ENCODE measurements around the gene C4orf51. TPM values are rescaled to one million over a fixed set of nuclear protein-coding genes. Genes with fewer than 3 reads are reported as not detected.

The C4orf51 gene
- total RNA-seq, 1 experiment from 2014 or later, result not detected

DNA sequence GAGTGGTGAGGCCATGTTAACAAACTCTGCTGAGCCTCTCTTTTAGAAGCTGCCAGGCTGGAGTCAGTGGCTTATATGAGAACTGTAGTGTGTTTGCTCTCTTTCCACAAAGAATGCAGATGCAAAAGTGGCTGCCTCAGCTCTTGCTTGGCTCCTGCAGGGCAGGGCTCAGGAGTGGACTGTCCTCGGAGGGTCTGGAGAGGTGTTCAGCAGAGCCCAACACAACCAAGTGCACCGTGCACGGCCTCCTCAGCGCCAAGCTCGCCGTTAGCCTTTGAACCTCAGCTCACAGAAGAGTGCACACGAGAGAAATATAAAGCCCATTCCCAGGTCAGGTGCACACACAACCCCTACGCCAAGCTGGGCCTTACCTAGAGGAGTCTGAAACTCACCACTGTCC lies 82.8 kb downstream of the C4orf51 start:
- H3K36me3 ChIP-seq (ENCODE audit: insufficient read depth, low read length), result peaks cover 29% of the 10 kb centered on the region
- H2AFZ ChIP-seq (ENCODE audit: low read length), result no peak overlapping the region
- no peak overlapping the region for H3K27ac ChIP-seq (ENCODE audit: low read length)
- no peak overlapping the region for H3K4me2 ChIP-seq (ENCODE audit: low read depth, low read length, poor library complexity, severe bottlenecking)
- H3K4me3 ChIP-seq (ENCODE audit: low read length), result no peak overlapping the region
- H3K79me2 ChIP-seq (ENCODE audit: low read length), result no peaks in the 10 kb centered on the region
- H3K9me3 ChIP-seq (ENCODE audit: low read length), result no peaks in the 10 kb centered on the region
- no peaks in the 10 kb centered on the region for H4K20me1 ChIP-seq (ENCODE audit: insufficient read depth, low read depth, low read length)
- no peaks in the 10 kb centered on the region for H3K4me1 ChIP-seq (ENCODE audit: low read length)
- no peak for DNase-seq
- H3K9ac ChIP-seq (ENCODE audit: low read length), result no peak overlapping the region
- H3K27me3 ChIP-seq (ENCODE audit: low read length), result no peaks in the 10 kb centered on the region
- H3K9me2 ChIP-seq (replicated peaks; ENCODE audit: insufficient read depth, low read length), result no peaks in the 10 kb centered on the region

DNA sequence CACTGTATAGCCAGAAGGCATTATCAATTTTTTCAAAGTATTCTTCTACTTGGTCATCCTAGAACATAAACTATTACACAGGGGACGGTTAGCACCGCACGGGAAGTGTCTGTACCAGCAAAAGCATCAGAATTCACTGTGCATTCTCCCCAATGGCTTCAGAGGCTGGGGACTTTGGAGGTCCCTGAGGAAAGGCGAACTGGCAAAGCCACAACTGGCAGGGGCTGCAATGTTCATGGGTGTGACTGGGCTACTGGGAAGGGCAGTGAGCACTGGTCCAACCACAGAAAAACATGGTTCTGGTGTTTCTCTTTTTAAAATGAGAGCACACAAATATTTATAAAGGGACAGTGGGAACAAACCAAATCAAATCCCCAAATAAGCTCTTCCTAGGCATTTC lies 83.5 kb downstream of the C4orf51 start:
- Histone ChIP-seq H3K4me3 (ENCODE audit: low read length) (no peak overlapping the region), H3K4me1 (ENCODE audit: low read length) (no peaks in the 10 kb centered on the region), H3K9me3 (ENCODE audit: low read length) (no peaks in the 10 kb centered on the region), H3K79me2 (ENCODE audit: low read length) (no peaks in the 10 kb centered on the region), H3K36me3 (ENCODE audit: insufficient read depth, low read length) (peaks cover 29% of the 10 kb centered on the region), H3K9me2 (replicated peaks; ENCODE audit: insufficient read depth, low read length) (no peaks in the 10 kb centered on the region), H3K9ac (ENCODE audit: low read length) (no peak overlapping the region), H3K4me2 (ENCODE audit: low read depth, low read length, poor library complexity, severe bottlenecking) (no peak overlapping the region), H4K20me1 (ENCODE audit: insufficient read depth, low read depth, low read length) (no peaks in the 10 kb centered on the region), H3K27ac (ENCODE audit: low read length) (no peak overlapping the region), H3K27me3 (ENCODE audit: low read length) (no peaks in the 10 kb centered on the region), H2AFZ (ENCODE audit: low read length) (no peak overlapping the region)
- DNase-seq, result no peak

DNA sequence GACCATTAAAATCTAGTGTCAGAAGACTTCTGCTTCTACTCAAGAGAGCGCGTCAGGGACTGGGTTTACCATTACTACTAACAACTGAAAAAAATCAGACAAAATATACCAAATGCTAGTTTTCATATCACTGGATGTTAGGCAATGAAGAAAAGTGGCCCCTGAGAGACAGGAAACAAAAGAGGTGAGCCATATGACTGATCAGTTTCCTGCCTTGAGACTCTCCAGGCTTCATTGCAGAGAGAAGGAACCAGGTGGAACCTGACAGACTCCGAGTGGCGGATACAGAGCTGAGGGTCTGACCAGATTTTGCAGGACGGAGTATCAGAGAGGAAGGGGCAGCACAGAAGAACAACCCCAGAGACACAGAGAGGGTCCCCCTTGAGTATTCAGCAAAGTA lies 86.3 kb downstream of the C4orf51 start:
- no peak overlapping the region for H3K9ac ChIP-seq (ENCODE audit: low read length)
- H3K27ac ChIP-seq (ENCODE audit: low read length), result no peak overlapping the region
- H2AFZ ChIP-seq (ENCODE audit: low read length), result no peak overlapping the region
- no peaks in the 10 kb centered on the region for H3K27me3 ChIP-seq (ENCODE audit: low read length)
- H4K20me1 ChIP-seq (ENCODE audit: insufficient read depth, low read depth, low read length), result no peaks in the 10 kb centered on the region
- no peaks in the 10 kb centered on the region for H3K9me3 ChIP-seq (ENCODE audit: low read length)
- H3K9me2 ChIP-seq (replicated peaks; ENCODE audit: insufficient read depth, low read length), result no peaks in the 10 kb centered on the region
- no peaks in the 10 kb centered on the region for H3K79me2 ChIP-seq (ENCODE audit: low read length)
- H3K4me2 ChIP-seq (ENCODE audit: low read depth, low read length, poor library complexity, severe bottlenecking), result no peak overlapping the region
- peaks cover 26% of the 10 kb centered on the region for H3K36me3 ChIP-seq (ENCODE audit: insufficient read depth, low read length)
- H3K4me1 ChIP-seq (ENCODE audit: low read length), result no peaks in the 10 kb centered on the region
- DNase-seq, result no peak
- H3K4me3 ChIP-seq (ENCODE audit: low read length), result no peak overlapping the region

DNA sequence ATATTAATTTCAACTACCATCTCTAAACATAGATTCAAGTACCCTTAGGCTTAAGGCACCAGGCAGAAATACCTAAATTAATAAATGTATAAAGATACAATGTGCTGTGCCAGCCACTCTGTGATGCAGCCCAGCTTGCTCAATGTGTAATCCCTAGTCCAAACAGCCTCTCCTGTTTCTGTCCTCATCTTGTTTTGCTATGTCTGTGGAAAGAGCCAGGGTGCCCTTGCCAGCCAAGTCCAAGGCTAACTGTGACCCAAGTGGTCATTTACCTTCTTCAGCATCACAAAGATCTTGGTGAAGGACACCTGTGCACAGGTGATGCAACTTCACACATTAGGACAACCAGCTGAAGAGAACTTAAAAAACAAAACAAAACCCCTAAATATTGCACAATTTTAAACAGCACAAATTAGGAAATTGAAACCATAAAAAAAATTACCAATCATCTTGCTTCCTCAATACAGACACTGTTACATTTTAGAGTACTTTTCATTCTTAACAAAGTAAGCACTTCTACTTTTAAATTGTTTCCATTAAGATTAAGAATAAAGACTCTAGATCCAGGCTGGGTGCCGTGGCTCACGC lies 89.6 kb downstream of the C4orf51 start:
- Histone ChIP-seq H4K20me1 (ENCODE audit: insufficient read depth, low read depth, low read length) (no peaks in the 10 kb centered on the region), H3K9ac (ENCODE audit: low read length) (no peak overlapping the region), H3K4me3 (ENCODE audit: low read length) (no peak overlapping the region), H3K27me3 (ENCODE audit: low read length) (no peaks in the 10 kb centered on the region), H3K79me2 (ENCODE audit: low read length) (no peaks in the 10 kb centered on the region), H2AFZ (ENCODE audit: low read length) (no peak overlapping the region), H3K36me3 (ENCODE audit: insufficient read depth, low read length) (peaks cover 28% of the 10 kb centered on the region), H3K4me2 (ENCODE audit: low read depth, low read length, poor library complexity, severe bottlenecking) (no peak overlapping the region), H3K27ac (ENCODE audit: low read length) (no peak overlapping the region), H3K9me3 (ENCODE audit: low read length) (no peaks in the 10 kb centered on the region), H3K4me1 (ENCODE audit: low read length) (no peaks in the 10 kb centered on the region), H3K9me2 (replicated peaks; ENCODE audit: insufficient read depth, low read length) (no peaks in the 10 kb centered on the region)
- DNase-seq, result no peak

DNA sequence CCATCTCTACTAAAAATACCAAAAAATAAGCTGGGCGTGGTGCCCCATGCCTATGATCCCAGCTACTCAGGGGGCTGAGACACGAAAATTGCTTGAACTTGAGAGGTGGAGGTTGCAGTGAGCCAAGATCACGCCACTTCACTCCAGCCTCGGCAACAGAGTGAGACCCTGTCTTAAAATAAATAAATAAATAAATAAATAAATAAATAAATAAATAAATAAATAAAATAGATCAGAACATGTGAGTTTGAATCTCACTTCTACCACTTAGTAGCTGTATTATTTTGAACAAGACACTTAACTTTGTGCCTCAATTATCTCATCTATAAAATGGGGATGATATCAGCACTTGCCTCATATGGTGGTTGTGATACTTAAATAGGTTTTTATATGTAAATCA lies 90.2 kb downstream of the C4orf51 start:
- no peak overlapping the region for H3K27ac ChIP-seq (ENCODE audit: low read length)
- H3K4me3 ChIP-seq (ENCODE audit: low read length), result no peak overlapping the region
- no peaks in the 10 kb centered on the region for H3K27me3 ChIP-seq (ENCODE audit: low read length)
- no peaks in the 10 kb centered on the region for H3K4me1 ChIP-seq (ENCODE audit: low read length)
- no peaks in the 10 kb centered on the region for H4K20me1 ChIP-seq (ENCODE audit: insufficient read depth, low read depth, low read length)
- DNase-seq, result no peak
- no peaks in the 10 kb centered on the region for H3K9me3 ChIP-seq (ENCODE audit: low read length)
- no peaks in the 10 kb centered on the region for H3K79me2 ChIP-seq (ENCODE audit: low read length)
- H3K9ac ChIP-seq (ENCODE audit: low read length), result no peak overlapping the region
- H3K36me3 ChIP-seq (ENCODE audit: insufficient read depth, low read length), result peaks cover 23% of the 10 kb centered on the region
- H2AFZ ChIP-seq (ENCODE audit: low read length), result no peak overlapping the region
- H3K4me2 ChIP-seq (ENCODE audit: low read depth, low read length, poor library complexity, severe bottlenecking), result no peak overlapping the region
- no peaks in the 10 kb centered on the region for H3K9me2 ChIP-seq (replicated peaks; ENCODE audit: insufficient read depth, low read length)

DNA sequence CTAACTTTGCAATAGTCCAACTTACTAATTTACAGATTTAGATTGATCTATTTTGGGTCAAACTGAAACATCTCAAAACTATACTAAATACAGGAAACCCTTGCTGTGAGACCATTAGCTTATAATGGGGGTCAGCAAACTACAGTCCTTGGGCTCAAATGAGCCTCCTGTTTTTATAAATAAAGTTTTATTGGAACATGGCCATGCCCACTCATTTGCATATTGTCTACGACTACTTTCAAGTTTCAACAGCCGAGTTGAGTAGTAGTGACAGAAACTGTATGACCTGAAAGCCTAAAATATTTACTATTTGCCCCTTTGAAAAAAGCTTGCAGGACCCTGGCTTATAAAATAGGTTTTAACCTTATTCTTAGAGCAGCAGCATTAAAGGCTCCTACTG lies 92.4 kb downstream of the C4orf51 start:
- H3K27me3 ChIP-seq (ENCODE audit: low read length), result no peaks in the 10 kb centered on the region
- H2AFZ ChIP-seq (ENCODE audit: low read length), result no peak overlapping the region
- H3K36me3 ChIP-seq (ENCODE audit: insufficient read depth, low read length), result peaks cover 12% of the 10 kb centered on the region; the same call in 1 of the 2 replicates
- H3K4me3 ChIP-seq (ENCODE audit: low read length), result no peak overlapping the region
- H3K79me2 ChIP-seq (ENCODE audit: low read length), result no peaks in the 10 kb centered on the region
- no peaks in the 10 kb centered on the region for H4K20me1 ChIP-seq (ENCODE audit: insufficient read depth, low read depth, low read length)
- H3K9me3 ChIP-seq (ENCODE audit: low read length), result no peaks in the 10 kb centered on the region
- H3K9ac ChIP-seq (ENCODE audit: low read length), result no peak overlapping the region
- DNase-seq, result no peak
- no peak overlapping the region for H3K4me2 ChIP-seq (ENCODE audit: low read depth, low read length, poor library complexity, severe bottlenecking)
- H3K4me1 ChIP-seq (ENCODE audit: low read length), result no peaks in the 10 kb centered on the region
- no peaks in the 10 kb centered on the region for H3K9me2 ChIP-seq (replicated peaks; ENCODE audit: insufficient read depth, low read length)
- H3K27ac ChIP-seq (ENCODE audit: low read length), result no peak overlapping the region

DNA sequence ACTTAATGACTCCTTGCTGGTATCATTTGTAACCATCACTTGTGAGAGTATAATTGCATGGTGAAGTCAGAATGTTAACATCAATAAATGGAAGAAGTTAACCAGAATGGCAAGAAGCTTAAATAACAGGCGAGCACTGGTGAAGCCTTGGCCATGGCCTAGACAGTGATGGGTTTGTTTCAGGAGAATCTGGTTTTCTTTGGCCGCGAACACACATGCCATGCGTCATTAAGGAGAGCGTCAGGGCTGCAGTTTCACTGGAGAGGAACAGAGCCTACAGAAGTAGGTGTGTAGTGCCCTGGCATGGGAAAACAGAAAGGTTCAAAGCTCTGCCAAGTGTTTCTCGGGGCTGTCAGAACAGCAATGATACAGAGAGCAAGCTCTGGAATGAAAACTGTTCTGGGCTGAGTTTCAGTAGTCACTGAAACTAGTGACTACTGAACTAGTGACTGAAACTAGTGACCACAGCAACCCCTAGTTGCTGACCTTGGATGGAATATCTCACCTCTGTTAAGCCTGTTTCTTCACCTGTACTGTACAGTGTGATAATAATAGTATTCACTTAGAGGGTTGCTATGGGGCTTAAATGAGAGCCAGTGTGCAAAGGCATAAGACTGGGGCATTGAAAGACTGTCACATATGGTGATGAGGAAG lies 93.8 kb downstream of the C4orf51 start:
- Histone ChIP-seq H3K4me3 (ENCODE audit: low read length) (no peak overlapping the region), H2AFZ (ENCODE audit: low read length) (no peak overlapping the region), H3K4me1 (ENCODE audit: low read length) (no peaks in the 10 kb centered on the region), H3K27me3 (ENCODE audit: low read length) (no peaks in the 10 kb centered on the region), H3K79me2 (ENCODE audit: low read length) (no peaks in the 10 kb centered on the region), H3K9me2 (replicated peaks; ENCODE audit: insufficient read depth, low read length) (no peaks in the 10 kb centered on the region), H3K4me2 (ENCODE audit: low read depth, low read length, poor library complexity, severe bottlenecking) (no peak overlapping the region), H3K36me3 (ENCODE audit: insufficient read depth, low read length) (peaks cover 8% of the 10 kb centered on the region; the same call in 1 of the 2 replicates), H3K9me3 (ENCODE audit: low read length) (no peaks in the 10 kb centered on the region), H3K9ac (ENCODE audit: low read length) (no peak overlapping the region), H4K20me1 (ENCODE audit: insufficient read depth, low read depth, low read length) (no peaks in the 10 kb centered on the region), H3K27ac (ENCODE audit: low read length) (no peak overlapping the region)
- DNase-seq, result no peak

DNA sequence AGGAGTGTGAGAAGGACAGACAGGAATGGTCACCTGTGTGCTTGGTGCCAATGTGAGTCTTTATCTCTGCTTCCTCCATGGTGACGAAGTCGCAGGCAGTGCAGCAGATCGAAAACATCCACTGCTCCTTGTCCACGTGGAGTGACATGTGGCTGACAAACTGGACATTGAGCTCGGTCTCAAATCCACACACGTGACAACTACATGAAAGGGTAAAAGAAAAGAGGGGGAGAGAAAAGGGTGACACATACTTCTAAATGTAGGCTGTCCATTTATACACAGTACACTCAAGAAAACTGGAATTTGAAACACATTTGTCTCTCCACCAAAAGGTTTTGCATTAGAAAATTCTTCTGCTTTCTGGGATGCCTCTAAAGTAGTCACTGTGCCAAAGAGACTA lies 94.5 kb downstream of the C4orf51 start:
- Histone ChIP-seq H3K27ac (ENCODE audit: low read length) (no peak overlapping the region), H3K9me2 (replicated peaks; ENCODE audit: insufficient read depth, low read length) (no peaks in the 10 kb centered on the region), H3K27me3 (ENCODE audit: low read length) (no peaks in the 10 kb centered on the region), H3K4me3 (ENCODE audit: low read length) (no peak overlapping the region), H3K36me3 (ENCODE audit: insufficient read depth, low read length) (peaks cover 8% of the 10 kb centered on the region; the same call in 1 of the 2 replicates), H2AFZ (ENCODE audit: low read length) (no peak overlapping the region), H3K4me1 (ENCODE audit: low read length) (no peaks in the 10 kb centered on the region), H4K20me1 (ENCODE audit: insufficient read depth, low read depth, low read length) (no peaks in the 10 kb centered on the region), H3K9ac (ENCODE audit: low read length) (no peak overlapping the region), H3K4me2 (ENCODE audit: low read depth, low read length, poor library complexity, severe bottlenecking) (no peak overlapping the region), H3K79me2 (ENCODE audit: low read length) (no peaks in the 10 kb centered on the region), H3K9me3 (ENCODE audit: low read length) (no peaks in the 10 kb centered on the region)
- DNase-seq, result no peak

All from Karpas-422 (cell line).